WTC11 (cell line): Measurements from ENCODE around the gene BMPR2. TPM values are rescaled to one million over a fixed set of nuclear protein-coding genes. Genes with fewer than 3 reads are reported as not detected.

Source experiments
- ATAC-seq: fragments of 200-7000 bp; cut with Tn5 transposase; 2 replicates; pipeline ENCODE4 v1.10.0; 2021; ENCODE audit warnings: mild to moderate bottlenecking, moderate library complexity
- CTCF ChIA-PET: fragments of 300-600 bp; sonication (Branson Sonifier 250); formaldehyde crosslinking; loops from one replicate; lab custom pipeline; 2021; ENCODE audit warnings: antibody characterized with exemption; lab: Charles Lee
- POLR2A ChIA-PET: fragments of 350-600 bp; sonication (Branson Sonifier 250); formaldehyde crosslinking; loops from one replicate; lab custom pipeline; 2021; ENCODE audit warnings: antibody characterized with exemption; lab: Charles Lee
- DNase-seq: peaks from one replicate; pipeline ENCODE4 v3.0.0; 2021; ENCODE audit warnings: low spot score
- H3K27ac Mint-ChIP-seq: 2 replicates; pipeline ENCODE4 v1.8.0; 2021; ENCODE audit warnings: mixed read lengths
- H3K27me3 Mint-ChIP-seq: 2 replicates; pipeline ENCODE4 v1.8.0; 2021; ENCODE audit warnings: low read depth, mild to moderate bottlenecking, moderate library complexity, mixed read lengths
- H3K36me3 Mint-ChIP-seq: 2 replicates; pipeline ENCODE4 v1.8.0; 2021; ENCODE audit warnings: mixed read lengths
- H3K4me1 Mint-ChIP-seq: 2 replicates; pipeline ENCODE4 v1.8.0; 2022; ENCODE audit warnings: mixed read lengths
- H3K4me3 Mint-ChIP-seq: 2 replicates; pipeline ENCODE4 v1.8.0; 2021; ENCODE audit warnings: mild to moderate bottlenecking, moderate library complexity, mixed read lengths
- H3K9me3 Mint-ChIP-seq: 2 replicates; pipeline ENCODE4 v1.8.0; 2021; ENCODE audit warnings: mixed read lengths
- ESRRA ChIP-seq: sonication (generic); formaldehyde crosslinking; IDR thresholded peaks from 2 replicates; pipeline ENCODE4 v1.8.1; 2022; ENCODE audit warnings: mild to moderate bottlenecking, missing genetic modification reagents, borderline replicate concordance
- ETV6 ChIP-seq: sonication (generic); formaldehyde crosslinking; IDR thresholded peaks from 2 replicates; pipeline ENCODE4 v1.8.1; 2022; ENCODE audit warnings: mild to moderate bottlenecking, missing genetic modification reagents
- GTF2I ChIP-seq: fragments of 250-450 bp; sonication (Bioruptor Pico); conservative IDR thresholded peaks from 2 replicates; pipeline ENCODE4 v1.4.0; 2021; ENCODE audit warnings: mild to moderate bottlenecking
- IRF1 ChIP-seq: sonication (generic); formaldehyde crosslinking; IDR thresholded peaks from 2 replicates; pipeline ENCODE4 v1.8.0; 2023; ENCODE audit warnings: missing genetic modification reagents
- MXD4 ChIP-seq: fragments of 250-450 bp; sonication (Bioruptor Pico); IDR thresholded peaks from 2 replicates; pipeline ENCODE4 v1.8.0; 2021; ENCODE audit warnings: mild to moderate bottlenecking, moderate library complexity, borderline replicate concordance
- NFE2L1 ChIP-seq: sonication (generic); formaldehyde crosslinking; IDR thresholded peaks from 2 replicates; pipeline ENCODE4 v1.8.1; 2023; ENCODE audit warnings: missing genetic modification reagents
- NR2C2 ChIP-seq: sonication (generic); formaldehyde crosslinking; IDR thresholded peaks from 2 replicates; pipeline ENCODE4 v1.8.0; 2022; ENCODE audit warnings: mild to moderate bottlenecking, missing genetic modification reagents
- NR3C1 ChIP-seq: sonication (generic); formaldehyde crosslinking; conservative IDR thresholded peaks from 2 replicates; pipeline ENCODE4 v1.8.1; 2023; ENCODE audit warnings: low read depth, mild to moderate bottlenecking, missing genetic modification reagents
- ZNF219 ChIP-seq: sonication (generic); formaldehyde crosslinking; IDR thresholded peaks from 2 replicates; pipeline ENCODE4 v1.8.0; 2023; ENCODE audit warnings: missing genetic modification reagents, mild to moderate bottlenecking, borderline replicate concordance
- ZNF263 ChIP-seq: sonication (generic); formaldehyde crosslinking; IDR thresholded peaks from 2 replicates; pipeline ENCODE4 v1.8.1; 2022; ENCODE audit warnings: low read depth, mild to moderate bottlenecking, moderate library complexity, missing genetic modification reagents
- ZNF416 ChIP-seq: fragments of 250-450 bp; sonication (Bioruptor Pico); IDR thresholded peaks from 2 replicates; pipeline ENCODE4 v1.9.0; 2021; ENCODE audit warnings: mild to moderate bottlenecking, inconsistent platforms
- total RNA-seq: library from RNA; stranded (reverse); gene quantifications from 3 replicates; pipeline ENCODE4 v1.2.3, GENCODE V29; 2021
- TF ChIP-seq, protein P1 (sequence below): sonication (generic); formaldehyde crosslinking; IDR thresholded peaks from 2 replicates; pipeline ENCODE4 v1.8.1; 2022; ENCODE audit warnings: mild to moderate bottlenecking, missing genetic modification reagents, moderate library complexity, borderline replicate concordance
- TF ChIP-seq, protein P2 (sequence below): sonication (generic); formaldehyde crosslinking; IDR thresholded peaks from 2 replicates; pipeline ENCODE4 v1.8.1; 2022; ENCODE audit warnings: low read depth, mild to moderate bottlenecking, moderate library complexity, missing genetic modification reagents, borderline replicate concordance
- TF ChIP-seq, protein P3 (sequence below): sonication (generic); formaldehyde crosslinking; IDR thresholded peaks from 2 replicates; pipeline ENCODE4 v1.8.0; 2022; ENCODE audit warnings: mild to moderate bottlenecking, missing genetic modification reagents
- TF ChIP-seq, protein P4 (sequence below): sonication (generic); formaldehyde crosslinking; IDR thresholded peaks from 2 replicates; pipeline ENCODE4 v1.8.0; 2023; ENCODE audit warnings: mild to moderate bottlenecking, missing genetic modification reagents
- TF ChIP-seq, protein P5 (sequence below): sonication (generic); formaldehyde crosslinking; IDR thresholded peaks from 2 replicates; pipeline ENCODE4 v1.8.1; 2022; ENCODE audit warnings: mild to moderate bottlenecking, moderate library complexity, missing genetic modification reagents
- TF ChIP-seq, protein P6 (sequence below): sonication (generic); formaldehyde crosslinking; conservative IDR thresholded peaks from 2 replicates; pipeline ENCODE4 v1.8.1; 2023; ENCODE audit warnings: mild to moderate bottlenecking, low read depth, missing genetic modification reagents, moderate library complexity
- TF ChIP-seq, protein P7 (sequence below): fragments of 250-450 bp; sonication (Bioruptor Pico); IDR thresholded peaks from 2 replicates; pipeline ENCODE4 v2.1.2; 2022; ENCODE audit warnings: mild to moderate bottlenecking, moderate library complexity

Gene BMPR2
- total RNA-seq, 1 experiment from 2014 or later: 22.1 TPM

- ChIA-PET POLR2A (interaction anchor here (0.6 kb wide), 1 partner anchor 47 kb away, joined by 3 read pairs; no protein-coding TSS in a partner anchor), CTCF (no interaction called here)
- no peaks in the 10 kb centered on the region for H3K9me3 Mint-ChIP-seq
- H3K4me1 Mint-ChIP-seq: no peaks in the 10 kb centered on the region
- no peaks in the 10 kb centered on the region for H3K36me3 Mint-ChIP-seq
- no peak overlapping the region for H3K4me3 Mint-ChIP-seq
- no peak overlapping the region for H3K27ac Mint-ChIP-seq
- H3K27me3 Mint-ChIP-seq: no peaks in the 10 kb centered on the region
- TF ChIP-seq NR2C2 (CRISPR knock-in tag) (no peak), ZNF416 (CRISPR knock-in tag) (no peak), IRF1 (CRISPR knock-in tag) (no peak), NFE2L1 (no peak), NR3C1 (no peak), ESRRA (CRISPR knock-in tag) (no peak), ETV6 (CRISPR knock-in tag) (no peak), MXD4 (no peak), ZNF263 (no peak), ZNF219 (no peak), GTF2I (CRISPR knock-in tag) (no peak)
- TF ChIP-seq, protein P1, sequence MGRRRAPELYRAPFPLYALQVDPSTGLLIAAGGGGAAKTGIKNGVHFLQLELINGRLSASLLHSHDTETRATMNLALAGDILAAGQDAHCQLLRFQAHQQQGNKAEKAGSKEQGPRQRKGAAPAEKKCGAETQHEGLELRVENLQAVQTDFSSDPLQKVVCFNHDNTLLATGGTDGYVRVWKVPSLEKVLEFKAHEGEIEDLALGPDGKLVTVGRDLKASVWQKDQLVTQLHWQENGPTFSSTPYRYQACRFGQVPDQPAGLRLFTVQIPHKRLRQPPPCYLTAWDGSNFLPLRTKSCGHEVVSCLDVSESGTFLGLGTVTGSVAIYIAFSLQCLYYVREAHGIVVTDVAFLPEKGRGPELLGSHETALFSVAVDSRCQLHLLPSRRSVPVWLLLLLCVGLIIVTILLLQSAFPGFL (CRISPR knock-in tag): no peak
- TF ChIP-seq, protein P2, sequence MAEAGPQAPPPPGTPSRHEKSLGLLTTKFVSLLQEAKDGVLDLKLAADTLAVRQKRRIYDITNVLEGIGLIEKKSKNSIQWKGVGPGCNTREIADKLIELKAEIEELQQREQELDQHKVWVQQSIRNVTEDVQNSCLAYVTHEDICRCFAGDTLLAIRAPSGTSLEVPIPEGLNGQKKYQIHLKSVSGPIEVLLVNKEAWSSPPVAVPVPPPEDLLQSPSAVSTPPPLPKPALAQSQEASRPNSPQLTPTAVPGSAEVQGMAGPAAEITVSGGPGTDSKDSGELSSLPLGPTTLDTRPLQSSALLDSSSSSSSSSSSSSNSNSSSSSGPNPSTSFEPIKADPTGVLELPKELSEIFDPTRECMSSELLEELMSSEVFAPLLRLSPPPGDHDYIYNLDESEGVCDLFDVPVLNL (CRISPR knock-in tag): no peak
- TF ChIP-seq, protein P3, sequence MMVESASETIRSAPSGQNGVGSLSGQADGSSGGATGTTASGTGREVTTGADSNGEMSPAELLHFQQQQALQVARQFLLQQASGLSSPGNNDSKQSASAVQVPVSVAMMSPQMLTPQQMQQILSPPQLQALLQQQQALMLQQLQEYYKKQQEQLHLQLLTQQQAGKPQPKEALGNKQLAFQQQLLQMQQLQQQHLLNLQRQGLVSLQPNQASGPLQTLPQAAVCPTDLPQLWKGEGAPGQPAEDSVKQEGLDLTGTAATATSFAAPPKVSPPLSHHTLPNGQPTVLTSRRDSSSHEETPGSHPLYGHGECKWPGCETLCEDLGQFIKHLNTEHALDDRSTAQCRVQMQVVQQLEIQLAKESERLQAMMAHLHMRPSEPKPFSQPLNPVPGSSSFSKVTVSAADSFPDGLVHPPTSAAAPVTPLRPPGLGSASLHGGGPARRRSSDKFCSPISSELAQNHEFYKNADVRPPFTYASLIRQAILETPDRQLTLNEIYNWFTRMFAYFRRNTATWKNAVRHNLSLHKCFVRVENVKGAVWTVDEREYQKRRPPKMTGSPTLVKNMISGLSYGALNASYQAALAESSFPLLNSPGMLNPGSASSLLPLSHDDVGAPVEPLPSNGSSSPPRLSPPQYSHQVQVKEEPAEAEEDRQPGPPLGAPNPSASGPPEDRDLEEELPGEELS (CRISPR knock-in tag): no peak
- TF ChIP-seq, protein P4, sequence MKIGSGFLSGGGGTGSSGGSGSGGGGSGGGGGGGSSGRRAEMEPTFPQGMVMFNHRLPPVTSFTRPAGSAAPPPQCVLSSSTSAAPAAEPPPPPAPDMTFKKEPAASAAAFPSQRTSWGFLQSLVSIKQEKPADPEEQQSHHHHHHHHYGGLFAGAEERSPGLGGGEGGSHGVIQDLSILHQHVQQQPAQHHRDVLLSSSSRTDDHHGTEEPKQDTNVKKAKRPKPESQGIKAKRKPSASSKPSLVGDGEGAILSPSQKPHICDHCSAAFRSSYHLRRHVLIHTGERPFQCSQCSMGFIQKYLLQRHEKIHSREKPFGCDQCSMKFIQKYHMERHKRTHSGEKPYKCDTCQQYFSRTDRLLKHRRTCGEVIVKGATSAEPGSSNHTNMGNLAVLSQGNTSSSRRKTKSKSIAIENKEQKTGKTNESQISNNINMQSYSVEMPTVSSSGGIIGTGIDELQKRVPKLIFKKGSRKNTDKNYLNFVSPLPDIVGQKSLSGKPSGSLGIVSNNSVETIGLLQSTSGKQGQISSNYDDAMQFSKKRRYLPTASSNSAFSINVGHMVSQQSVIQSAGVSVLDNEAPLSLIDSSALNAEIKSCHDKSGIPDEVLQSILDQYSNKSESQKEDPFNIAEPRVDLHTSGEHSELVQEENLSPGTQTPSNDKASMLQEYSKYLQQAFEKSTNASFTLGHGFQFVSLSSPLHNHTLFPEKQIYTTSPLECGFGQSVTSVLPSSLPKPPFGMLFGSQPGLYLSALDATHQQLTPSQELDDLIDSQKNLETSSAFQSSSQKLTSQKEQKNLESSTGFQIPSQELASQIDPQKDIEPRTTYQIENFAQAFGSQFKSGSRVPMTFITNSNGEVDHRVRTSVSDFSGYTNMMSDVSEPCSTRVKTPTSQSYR (CRISPR knock-in tag): no peak
- TF ChIP-seq, protein P5, sequence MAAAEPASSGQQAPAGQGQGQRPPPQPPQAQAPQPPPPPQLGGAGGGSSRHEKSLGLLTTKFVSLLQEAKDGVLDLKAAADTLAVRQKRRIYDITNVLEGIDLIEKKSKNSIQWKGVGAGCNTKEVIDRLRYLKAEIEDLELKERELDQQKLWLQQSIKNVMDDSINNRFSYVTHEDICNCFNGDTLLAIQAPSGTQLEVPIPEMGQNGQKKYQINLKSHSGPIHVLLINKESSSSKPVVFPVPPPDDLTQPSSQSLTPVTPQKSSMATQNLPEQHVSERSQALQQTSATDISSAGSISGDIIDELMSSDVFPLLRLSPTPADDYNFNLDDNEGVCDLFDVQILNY (CRISPR knock-in tag): no peak
- TF ChIP-seq, protein P6, sequence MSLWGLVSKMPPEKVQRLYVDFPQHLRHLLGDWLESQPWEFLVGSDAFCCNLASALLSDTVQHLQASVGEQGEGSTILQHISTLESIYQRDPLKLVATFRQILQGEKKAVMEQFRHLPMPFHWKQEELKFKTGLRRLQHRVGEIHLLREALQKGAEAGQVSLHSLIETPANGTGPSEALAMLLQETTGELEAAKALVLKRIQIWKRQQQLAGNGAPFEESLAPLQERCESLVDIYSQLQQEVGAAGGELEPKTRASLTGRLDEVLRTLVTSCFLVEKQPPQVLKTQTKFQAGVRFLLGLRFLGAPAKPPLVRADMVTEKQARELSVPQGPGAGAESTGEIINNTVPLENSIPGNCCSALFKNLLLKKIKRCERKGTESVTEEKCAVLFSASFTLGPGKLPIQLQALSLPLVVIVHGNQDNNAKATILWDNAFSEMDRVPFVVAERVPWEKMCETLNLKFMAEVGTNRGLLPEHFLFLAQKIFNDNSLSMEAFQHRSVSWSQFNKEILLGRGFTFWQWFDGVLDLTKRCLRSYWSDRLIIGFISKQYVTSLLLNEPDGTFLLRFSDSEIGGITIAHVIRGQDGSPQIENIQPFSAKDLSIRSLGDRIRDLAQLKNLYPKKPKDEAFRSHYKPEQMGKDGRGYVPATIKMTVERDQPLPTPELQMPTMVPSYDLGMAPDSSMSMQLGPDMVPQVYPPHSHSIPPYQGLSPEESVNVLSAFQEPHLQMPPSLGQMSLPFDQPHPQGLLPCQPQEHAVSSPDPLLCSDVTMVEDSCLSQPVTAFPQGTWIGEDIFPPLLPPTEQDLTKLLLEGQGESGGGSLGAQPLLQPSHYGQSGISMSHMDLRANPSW (CRISPR knock-in tag): no peak
- TF ChIP-seq, protein P7, sequence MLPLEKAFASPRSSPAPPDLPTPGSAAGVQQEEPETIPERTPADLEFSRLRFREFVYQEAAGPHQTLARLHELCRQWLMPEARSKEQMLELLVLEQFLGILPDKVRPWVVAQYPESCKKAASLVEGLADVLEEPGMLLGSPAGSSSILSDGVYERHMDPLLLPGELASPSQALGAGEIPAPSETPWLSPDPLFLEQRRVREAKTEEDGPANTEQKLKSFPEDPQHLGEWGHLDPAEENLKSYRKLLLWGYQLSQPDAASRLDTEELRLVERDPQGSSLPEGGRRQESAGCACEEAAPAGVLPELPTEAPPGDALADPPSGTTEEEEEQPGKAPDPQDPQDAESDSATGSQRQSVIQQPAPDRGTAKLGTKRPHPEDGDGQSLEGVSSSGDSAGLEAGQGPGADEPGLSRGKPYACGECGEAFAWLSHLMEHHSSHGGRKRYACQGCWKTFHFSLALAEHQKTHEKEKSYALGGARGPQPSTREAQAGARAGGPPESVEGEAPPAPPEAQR (CRISPR knock-in tag): no peak
- ATAC-seq (no peak), DNase-seq (no peak)
Measured at GRCh38 chr2:202335791-202336467, 40.2 kb upstream of the BMPR2 start.
